ENCODE measurements around the gene SLC3A2. TPM values are rescaled to one million over a fixed set of nuclear protein-coding genes. Genes with fewer than 3 reads are reported as not detected.
A peak's percentile ranks its signal among the peaks of the same experiment; 100 is the strongest.

SLC3A2 gene
- total and polyA plus RNA-seq, 2 of the 13 experiments (the other 11 are each of a cell fraction or from before 2014, with no cell fraction given), result 213 to 226 TPM

DNA sequence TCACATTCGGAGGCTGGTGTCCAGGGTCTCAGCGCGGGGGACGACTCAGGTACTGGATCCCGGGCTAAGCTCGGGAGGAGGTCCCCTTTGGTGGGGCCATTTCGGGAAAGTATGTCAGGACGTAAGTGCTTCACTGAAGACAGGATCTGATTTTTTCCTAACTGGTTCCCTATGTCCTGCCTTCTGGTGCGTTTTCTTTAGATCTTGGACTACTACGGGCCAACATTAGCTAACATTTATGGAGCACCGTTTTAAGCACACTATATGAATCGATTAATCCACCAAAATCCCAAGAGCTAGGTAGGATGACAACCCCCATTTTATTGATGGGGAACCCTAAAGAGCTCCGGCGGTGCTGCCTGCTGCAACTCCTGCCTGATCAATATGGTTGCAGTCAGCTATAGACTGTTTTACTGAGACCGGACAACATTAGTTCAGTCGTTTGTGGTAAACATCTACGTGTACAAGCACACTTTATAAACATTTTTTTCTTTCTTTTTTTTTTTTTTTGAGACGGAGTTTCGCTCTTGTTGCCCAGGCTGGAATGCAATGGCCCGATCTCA is 24.3 kb upstream of the SLC3A2 start (continued):
- no peak for TF ChIP-seq GPN1 (CRISPR knock-in tag; IDR thresholded peaks at IDR 0.05; ENCODE audit: borderline replicate concordance)
- no peak for TF ChIP-seq ZFP36L1 (CRISPR knock-in tag; IDR thresholded peaks at IDR 0.05)

DNA sequence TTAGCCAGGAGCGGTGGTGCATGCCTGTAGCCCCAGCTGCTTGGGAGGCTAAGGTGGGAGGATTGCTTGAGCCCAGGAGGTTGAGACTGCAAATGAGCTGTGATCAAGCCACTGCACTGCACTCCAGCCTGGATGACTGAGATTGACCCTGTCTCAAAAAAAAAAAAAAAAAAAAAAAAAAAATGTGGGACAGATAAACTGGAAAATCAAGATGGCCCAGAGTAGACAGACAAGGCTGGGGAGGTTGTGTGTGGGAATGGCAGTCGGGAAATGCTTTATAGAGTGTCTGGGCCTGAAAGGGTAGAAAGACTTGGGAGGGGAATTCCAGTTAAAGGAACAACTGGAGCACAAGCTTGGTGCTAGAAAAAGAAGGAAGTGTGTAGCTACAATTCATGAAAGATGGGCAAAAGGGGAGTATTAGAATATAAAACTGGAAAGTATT is 23.1 kb upstream of the SLC3A2 start:
- Histone ChIP-seq H3K4me2 (ENCODE audit: low read depth, low read length) (peak overlapping the region; percentile 97), H3K4me1 (ENCODE audit: insufficient read depth, low read length) (peaks cover 77% of the 10 kb centered on the region), H3K79me2 (ENCODE audit: insufficient read depth, low read length) (peaks cover 73% of the 10 kb centered on the region), H4K20me1 (ENCODE audit: insufficient read depth, low read length) (peaks cover 28% of the 10 kb centered on the region), H3K4me3 (replicated peaks in 1 of 3; ENCODE audit: insufficient read depth in 1 of 3, low read depth in 2 of 3, low read length in 3 of 3) (peak overlapping the region; percentile 59 to 86 (median 78); a peak in 5 of 6 replicates), H3K9ac (ENCODE audit: insufficient read depth, low read depth, low read length) (peak overlapping the region; percentile 99), H3K27ac (ENCODE audit: extremely low read length, insufficient read depth, low read length) (peak overlapping the region; percentile 91), H3K36me3 (replicated peaks in 1 of 2; ENCODE audit: control insufficient read depth in 1 of 2, insufficient read depth in 2 of 2, low read length in 2 of 2) (peaks cover 7 to 25% of the 10 kb centered on the region in 2 experiments; a peak in 4 of 5 replicates), H2AFZ (ENCODE audit: low read length) (no peak overlapping the region), H3K9me3 (ENCODE audit: low read length) (no peaks in the 10 kb centered on the region), H3K27me3 (ENCODE audit: control insufficient read depth in 1 of 2, insufficient read depth in 2 of 2, low read length in 2 of 2) (no peaks in the 10 kb centered on the region; a peak in 1 of 5 replicates)
- FAIRE-seq (no peak), DNase-seq (ENCODE audit: low spot score) (no peak), ATAC-seq (no peak)
- TF ChIP-seq, protein P1, sequence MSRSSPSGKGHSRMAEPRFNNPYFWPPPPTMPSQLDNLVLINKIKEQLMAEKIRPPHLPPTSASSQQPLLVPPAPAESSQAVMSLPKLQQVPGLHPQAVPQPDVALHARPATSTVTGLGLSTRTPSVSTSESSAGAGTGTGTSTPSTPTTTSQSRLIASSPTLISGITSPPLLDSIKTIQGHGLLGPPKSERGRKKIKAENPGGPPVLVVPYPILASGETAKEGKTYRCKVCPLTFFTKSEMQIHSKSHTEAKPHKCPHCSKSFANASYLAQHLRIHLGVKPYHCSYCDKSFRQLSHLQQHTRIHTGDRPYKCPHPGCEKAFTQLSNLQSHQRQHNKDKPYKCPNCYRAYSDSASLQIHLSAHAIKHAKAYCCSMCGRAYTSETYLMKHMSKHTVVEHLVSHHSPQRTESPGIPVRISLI (CRISPR knock-in tag; IDR thresholded peaks at IDR 0.05; ENCODE audit: borderline replicate concordance), result peak; percentile 49; the same call in 1 of the 2 replicates
- no peak for TF ChIP-seq IRX3 (CRISPR knock-in tag; IDR thresholded peaks at IDR 0.05; ENCODE audit: borderline replicate concordance, low read depth)
- no peak for TF ChIP-seq SMARCE1 (IDR thresholded peaks at IDR 0.05; ENCODE audit: borderline replicate concordance)
- TF ChIP-seq ZNF225 (CRISPR knock-in tag; IDR thresholded peaks at IDR 0.05), result no peak
- no peak for TF ChIP-seq CEBPB (IDR thresholded peaks at IDR 0.05; ENCODE audit: borderline replicate concordance, low read depth, low read length)
- TF ChIP-seq ZNF816 (CRISPR knock-in tag; IDR thresholded peaks at IDR 0.05; ENCODE audit: borderline replicate concordance), result 0 out of 2 replicates have a peak, but pooled peaks have one; percentile 23
- TF ChIP-seq KDM1A (CRISPR knock-in tag; IDR thresholded peaks at IDR 0.05), result no peak
- no peak for TF ChIP-seq ZNF672 (CRISPR knock-in tag; IDR thresholded peaks at IDR 0.05)
- WGBS (ENCODE audit: low lambda C conversion rate), result 23% methylated on average over 2 of the region's 2 CpGs
- ChIA-PET CTCF (ENCODE audit: low intra/inter-chr PET ratio, low total read pairs) (no interaction called here), POLR2A (interaction anchor here (0.6 to 9.4 kb wide), 14 partner anchors 13 to 186 kb away, joined by 3 to 362 read pairs (median 14); partner anchors contain the start of genes HNRNPUL2, LBHD1, SLC3A2 and STX5)
- intact Hi-C loops (cut with micrococcal nuclease; ENCODE audit: unreplicated experiment), result no loop called here
- no TSS peak for BruUV-seq (replicated peaks)
- in situ Hi-C loops (cut with HindIII; ENCODE audit: extremely low pct_ligation_motif_present, low pct_unique_long_range_greater_than_20kb), result no loop called here
